NCI-H2107 treated with DMSO at 0.1 percent for 48 hours (cell line): ENCODE results near the gene STON2.
A peak's percentile ranks its signal among the peaks of the same experiment; 100 is the strongest.
"Not testable (repeated sequence)": the region's sequence is repeated elsewhere in the genome, so short reads cannot be mapped to it uniquely, and the experiment has no call there.

Source experiments
- DNase-seq: peaks from one replicate; lab custom pipeline; 2025; ENCODE audit not compliant: unreplicated experiment; lab: John Stamatoyannopoulos, UW

Gene STON2

GRCh38 chr14:81273521-81273920, 126.6 kb downstream of the STON2 start:
- no peak for DNase-seq

DNA sequence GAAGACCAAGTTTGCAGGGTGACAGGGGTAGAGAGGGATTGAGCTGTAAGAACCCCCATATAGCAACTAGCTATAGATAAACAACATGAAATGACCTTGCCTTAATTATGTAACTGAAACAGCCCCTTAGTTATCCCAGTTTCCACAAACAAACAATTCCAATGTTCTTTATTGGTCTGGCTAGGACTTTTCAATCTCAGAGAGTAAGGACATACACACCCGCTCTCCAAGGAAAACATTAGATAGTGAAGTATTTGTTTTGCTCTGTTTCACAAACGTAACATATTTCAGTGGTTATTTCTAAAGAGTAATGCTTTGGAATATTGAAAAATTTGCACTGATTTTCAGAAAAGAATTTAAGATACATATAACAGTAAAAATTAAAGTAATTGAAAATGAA, 127.8 kb downstream of the STON2 start:
- DNase-seq: no peak

DNA sequence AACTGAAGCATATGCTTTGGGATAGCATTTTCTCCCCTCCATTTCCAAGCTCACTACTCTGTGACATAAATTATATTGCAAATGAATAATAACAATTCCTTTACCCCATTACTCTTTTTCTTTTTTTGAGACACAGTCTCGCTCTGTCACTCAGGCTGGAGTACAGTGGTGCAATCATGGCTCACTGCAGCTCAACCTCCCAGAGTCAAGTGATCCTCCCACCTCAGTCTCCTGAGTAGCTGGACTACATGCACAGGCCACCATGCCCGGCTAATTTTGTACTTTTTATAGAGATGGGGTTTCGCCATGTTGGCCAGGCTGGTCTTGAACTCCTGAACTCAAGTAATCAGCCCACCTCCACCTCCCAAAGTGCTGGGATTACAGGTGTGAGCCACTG, 130.1 kb downstream of the STON2 start:
- DNase-seq: no peak

GRCh38 chr14:81269100-81269978, 130.8 kb downstream of the STON2 start:
- peak; percentile 97 for DNase-seq

DNA sequence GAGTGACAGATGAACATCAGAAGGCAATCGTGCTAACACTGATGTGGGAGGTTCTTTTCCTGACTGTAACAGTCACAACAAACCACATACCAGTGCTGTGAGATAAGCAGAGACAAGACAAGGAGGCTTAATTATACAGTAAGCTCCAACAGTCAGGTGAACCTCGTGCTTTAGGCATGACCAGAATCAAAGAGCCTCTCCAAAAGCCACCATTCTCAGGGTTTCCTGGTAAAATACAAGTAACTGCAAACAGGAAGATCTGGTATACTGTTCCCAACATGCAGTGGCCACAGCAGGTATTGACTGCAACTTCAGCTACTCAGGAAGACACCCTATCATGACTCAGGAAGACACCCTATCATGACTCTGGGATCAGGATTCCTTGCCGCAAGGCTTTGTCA, 132.1 kb downstream of the STON2 start:
- no peak for DNase-seq

DNA sequence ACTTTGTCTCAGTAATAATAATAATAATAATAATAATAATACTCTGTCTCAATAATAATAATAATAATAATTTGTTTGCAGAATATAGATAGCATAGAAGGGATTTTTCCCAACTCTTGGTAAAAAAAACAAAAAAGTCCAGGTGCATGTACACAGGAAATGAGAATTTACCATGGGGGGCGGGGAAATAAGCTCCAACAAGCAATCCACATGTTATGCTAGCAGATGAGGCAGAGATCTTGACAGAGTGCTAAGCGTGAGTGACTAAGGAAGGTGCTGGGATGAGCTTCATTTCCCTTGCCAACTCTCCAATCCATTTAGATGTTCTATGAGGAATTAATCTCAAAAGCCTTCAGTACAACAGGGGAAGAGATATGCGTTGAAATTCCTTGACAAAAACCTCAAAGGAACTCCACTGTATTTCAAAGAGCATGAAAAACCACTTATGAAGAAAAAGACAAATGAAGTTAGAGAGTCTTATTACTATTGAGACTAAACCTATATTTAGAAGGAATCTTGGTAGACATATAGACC, 134.4 kb downstream of the STON2 start:
- DNase-seq: no peak

DNA sequence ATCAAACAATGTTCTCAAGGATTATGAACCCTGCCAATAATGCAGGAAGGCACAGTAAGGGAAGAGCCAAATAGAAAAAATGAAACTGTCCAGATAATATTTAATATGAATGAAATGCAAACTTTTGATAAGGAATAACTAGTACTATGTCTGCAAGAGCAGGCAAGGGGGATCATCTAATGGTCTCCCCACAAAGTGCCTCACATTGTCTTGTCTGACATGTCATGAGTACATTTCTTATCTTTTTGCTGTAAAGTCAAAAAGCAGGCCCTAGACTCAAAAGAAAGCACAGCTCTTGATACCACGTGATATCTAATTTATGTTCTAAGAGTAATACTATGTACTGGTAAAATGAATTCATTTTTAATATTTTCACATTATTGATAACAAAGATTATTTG, 135.5 kb downstream of the STON2 start:
- DNase-seq: no peak

DNA sequence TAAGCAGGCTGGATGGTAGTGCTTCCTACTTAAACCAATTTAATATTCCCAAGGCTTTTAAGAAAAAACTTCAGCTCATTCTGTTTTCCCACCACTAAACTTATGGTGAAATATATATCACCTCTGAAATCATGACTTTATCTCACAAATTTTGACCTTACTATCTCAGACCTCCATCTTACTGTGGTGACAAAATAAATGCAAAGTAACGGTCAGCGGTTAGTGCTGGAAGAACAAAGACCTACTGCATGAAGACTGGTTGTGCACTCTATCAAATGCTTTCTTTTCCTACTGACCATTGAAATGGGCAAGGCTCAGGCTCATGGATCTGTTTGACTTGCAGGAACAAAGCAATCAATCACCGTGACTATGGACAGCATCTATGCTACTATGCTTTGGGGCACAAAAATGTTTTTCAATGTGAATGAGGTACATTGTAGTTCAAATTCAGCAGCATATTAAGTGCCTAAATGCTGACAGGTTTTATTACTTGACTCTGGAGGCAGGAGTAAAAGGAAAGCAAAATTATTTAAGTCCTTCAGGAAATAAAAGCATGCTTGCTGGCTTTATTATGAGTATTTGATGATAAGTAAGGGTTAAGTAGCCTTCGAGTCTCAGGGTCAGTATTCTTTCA, 136.2 kb downstream of the STON2 start:
- no peak for DNase-seq

GRCh38 chr14:81261176-81261575, 138.9 kb downstream of the STON2 start:
- no peak for DNase-seq

GRCh38 chr14:81260732-81261131, 139.4 kb downstream of the STON2 start:
- DNase-seq: no peak

GRCh38 chr14:81256289-81256960, 143.7 kb downstream of the STON2 start:
- no peak for DNase-seq

DNA sequence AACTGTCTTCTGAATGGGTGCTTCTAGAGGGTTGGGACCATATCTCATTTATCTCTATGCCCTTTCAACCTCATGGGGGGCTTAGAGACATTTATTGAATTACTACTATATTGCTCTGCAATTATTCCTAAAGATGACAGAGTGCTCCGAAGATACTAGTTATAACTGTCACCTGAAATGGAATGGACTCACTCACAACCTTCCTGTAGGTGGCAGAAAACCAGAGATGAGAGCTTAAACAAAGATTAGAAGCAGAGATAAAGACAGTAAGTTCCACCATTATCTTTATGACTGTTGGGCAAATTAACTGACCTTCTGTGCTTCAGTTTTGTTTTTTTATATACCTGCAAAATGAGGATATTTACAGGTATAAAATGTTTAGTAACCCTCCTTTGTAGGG, 147.8 kb downstream of the STON2 start:
- DNase-seq: no peak

DNA sequence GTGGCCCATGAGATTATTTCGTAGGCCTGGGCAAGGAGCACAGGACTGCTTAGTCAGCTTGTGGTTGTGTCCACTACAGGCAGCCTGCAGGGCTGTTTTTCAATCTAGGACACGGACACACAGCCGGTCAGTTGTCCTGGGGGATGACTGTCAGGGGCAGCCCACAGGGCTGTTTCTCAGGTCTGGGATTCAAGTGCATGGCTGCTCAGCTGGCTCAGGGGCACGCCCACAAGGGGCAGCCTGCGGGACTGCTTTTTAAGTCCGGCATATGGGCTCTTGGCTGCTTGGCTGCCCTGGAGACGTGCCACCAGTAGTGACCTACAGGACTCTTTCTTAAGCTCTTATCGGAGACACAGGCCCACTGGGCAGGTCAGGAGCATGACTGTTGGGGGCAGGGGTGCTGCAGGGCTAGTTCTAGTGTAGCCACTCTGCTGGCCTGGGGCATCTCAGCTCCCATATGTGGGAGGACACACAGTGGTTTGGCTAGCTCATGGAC, 152.8 kb downstream of the STON2 start:
- DNase-seq: no peak

DNA sequence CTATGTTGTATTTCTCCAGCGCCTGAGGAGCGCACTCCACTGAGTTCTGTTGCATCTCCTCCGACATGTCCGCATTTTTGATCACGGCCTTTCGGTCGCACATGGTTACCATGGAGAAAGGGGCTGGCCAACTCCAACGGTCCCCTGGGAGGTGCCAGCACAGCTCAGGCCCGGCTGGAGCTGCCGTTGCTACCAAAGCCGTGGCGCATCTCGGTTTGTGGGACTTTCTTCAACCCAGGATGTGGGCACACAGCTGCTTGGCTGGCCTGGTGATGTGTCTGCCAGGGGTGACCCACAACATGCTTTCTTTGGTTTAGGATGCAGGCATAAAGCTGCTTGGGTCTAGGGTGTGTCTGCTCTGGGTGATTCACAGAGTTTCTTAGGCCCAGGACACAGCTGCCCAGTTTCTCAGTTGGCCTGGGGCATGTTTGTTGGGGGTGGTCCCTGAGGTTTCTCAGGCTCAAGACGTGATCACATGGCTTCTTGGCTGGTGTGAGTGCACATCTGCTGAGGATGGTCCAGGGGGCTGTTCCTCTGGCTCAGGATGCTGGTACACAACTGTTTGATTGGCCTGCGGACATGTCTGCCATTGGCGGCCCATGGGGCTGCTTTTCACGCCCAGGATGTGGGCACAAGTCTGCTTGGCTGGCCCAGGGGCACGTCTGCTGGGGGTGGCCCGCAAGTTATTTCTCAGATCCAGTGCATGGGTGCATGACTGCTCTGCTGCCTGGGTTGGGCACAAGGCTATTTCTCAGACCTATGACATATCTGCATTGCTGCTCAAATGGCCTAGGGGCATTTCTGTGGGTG, 153.5 kb downstream of the STON2 start:
- DNase-seq: no peak

- DNase-seq: no peak
Measured at GRCh38 chr14:81245771-81246170, 154.4 kb downstream of the STON2 start.

DNA sequence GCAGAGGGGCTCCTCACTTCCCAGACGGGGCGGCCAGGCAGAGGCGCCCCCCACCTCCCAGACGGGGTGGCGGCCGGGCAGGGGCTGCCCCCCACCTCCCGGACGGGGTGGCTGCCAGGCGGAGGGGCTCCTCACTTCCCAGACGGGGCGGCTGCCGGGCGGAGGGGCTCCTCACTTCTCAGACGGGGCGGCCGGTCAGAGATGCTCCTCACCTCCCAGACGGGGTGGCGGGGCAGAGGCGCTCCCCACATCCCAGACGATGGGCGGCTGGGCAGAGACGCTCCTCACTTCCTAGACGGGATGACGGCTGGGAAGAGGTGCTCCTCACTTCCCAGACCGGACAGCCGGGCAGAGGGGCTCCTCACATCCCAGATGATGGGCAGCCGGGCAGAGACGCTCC, 155.7 kb downstream of the STON2 start:
- not testable (repeated sequence) for DNase-seq

GRCh38 chr14:81243499-81243898, 156.6 kb downstream of the STON2 start:
- DNase-seq: no peak

DNA sequence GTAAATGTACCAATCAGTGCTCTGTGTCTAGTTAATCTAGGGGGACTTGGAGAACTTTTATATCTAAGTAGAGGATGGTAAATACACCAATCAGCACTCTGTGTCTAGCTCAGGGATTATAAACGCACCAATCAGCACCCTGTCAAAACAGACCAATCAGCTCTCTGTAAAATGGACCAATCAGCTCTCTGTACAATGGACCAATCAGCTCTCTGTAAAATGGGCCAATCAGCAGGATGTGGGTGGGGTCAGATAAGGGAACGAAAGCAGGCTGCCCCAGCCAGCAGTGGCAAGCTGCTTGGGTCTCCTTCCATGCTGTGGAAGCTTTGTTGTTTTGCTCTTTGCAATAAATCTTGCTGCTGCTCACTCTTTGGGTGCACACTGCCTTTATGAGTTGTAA, 163.3 kb downstream of the STON2 start:
- not testable (repeated sequence) for DNase-seq

DNA sequence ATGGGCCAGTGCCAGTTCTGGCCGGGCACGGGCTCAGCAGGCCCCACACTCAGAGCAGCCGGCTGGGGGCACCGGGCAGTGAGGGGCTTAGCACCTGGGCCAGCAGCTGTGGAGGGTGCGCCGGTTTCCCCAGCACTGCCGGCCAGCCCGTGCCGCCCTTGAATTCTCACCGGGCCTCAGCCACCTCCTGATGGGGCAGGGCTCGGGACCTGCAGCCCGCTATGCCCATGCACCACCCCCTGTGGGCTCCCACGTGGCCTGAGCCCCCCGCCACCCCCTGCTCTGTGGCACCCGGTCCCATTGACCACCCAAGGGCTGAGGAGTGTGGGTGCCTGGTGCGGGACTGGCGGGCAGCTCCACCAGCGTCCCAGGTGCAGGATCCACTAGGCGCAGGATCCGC, 164.0 kb downstream of the STON2 start:
- DNase-seq: no peak

GRCh38 chr14:81235096-81235495, 165.0 kb downstream of the STON2 start:
- DNase-seq: no peak

- no peak for DNase-seq
Measured at GRCh38 chr14:81234278-81234677, 165.8 kb downstream of the STON2 start.
